HepG2 (cell line): Measurements from ENCODE around the gene CCDC7. TPM values are rescaled to one million over a fixed set of nuclear protein-coding genes. Genes with fewer than 3 reads are reported as not detected.

Source experiments
- ATAC-seq: fragments of 200-7000 bp; cut with Tn5 transposase; 3 replicates; pipeline ENCODE4 v1.9.1; 2020; ENCODE audit warnings: mild to moderate bottlenecking, moderate library complexity
- BruUV-seq: library from RNA; stranded (reverse); fragments of 400-500 nt; replicated peaks from 2 replicates; lab custom pipeline; 2021; lab: Mats Ljungman, UMichigan
- CTCF ChIA-PET: fragments of 300-600 bp; formaldehyde crosslinking; extraction: SDS; loops from one replicate; lab custom pipeline; 2021; ENCODE audit warnings: low total read pairs, inconsistent platforms, low intra/inter-chr PET ratio; lab: Yijun Ruan, JAX
- POLR2A ChIA-PET: fragments of 350-600 bp; sonication (Branson Sonifier 250); formaldehyde crosslinking; loops from one replicate; lab custom pipeline; 2020; ENCODE audit warnings: antibody characterized with exemption, inconsistent platforms; lab: Yijun Ruan, JAX
- DNase-seq: peaks from one replicate; pipeline ENCODE4 v3.0.0-alpha.2; 2015; ENCODE audit warnings: low spot score
- FAIRE-seq: peaks from 3 replicates; lab custom pipeline; 2011; peaks lifted over from hg19 to GRCh38; lab: Jason Lieb, UNC
- H2AFZ ChIP-seq: one replicate; pipeline ENCODE4 v1.6.1; 2011; ENCODE audit warnings: low read length, inconsistent platforms
- H3K27ac ChIP-seq: fragments of 300-600 bp; 3 replicates; pipeline ENCODE4 v1.8.0; 2011; ENCODE audit warnings: mixed run types, mild to moderate bottlenecking, mixed read lengths, low read length, inconsistent platforms; ENCODE audit not compliant: insufficient read depth; ENCODE audit errors: extremely low read length
- H3K27me3 ChIP-seq, 2 experiments: fragments of 200-600 bp in 1 of 2; 2 replicates in 1 of 2; 3 replicates in 1 of 2; pipeline versions ENCODE4 v1.6.0 to v1.8.0; 2011; ENCODE audit warnings: low read length in 2 of 2, mild to moderate bottlenecking in 2 of 2, moderate library complexity in 2 of 2, inconsistent platforms in 1 of 2; ENCODE audit not compliant: insufficient read depth in 2 of 2, control insufficient read depth in 1 of 2
- H3K36me3 ChIP-seq, 2 experiments: fragments of 200-600 bp in 1 of 2; replicated peaks in 1 of 2; 2 replicates in 1 of 2; 3 replicates in 1 of 2; pipeline versions ENCODE4 v1.5.1 to v1.8.0; 2011; ENCODE audit warnings: low read length in 2 of 2, inconsistent platforms in 1 of 2; ENCODE audit not compliant: insufficient read depth in 2 of 2, control insufficient read depth in 1 of 2
- H3K4me1 ChIP-seq: 2 replicates; pipeline ENCODE4 v1.5.1; 2012; ENCODE audit warnings: low read length, inconsistent platforms; ENCODE audit not compliant: insufficient read depth
- H3K4me2 ChIP-seq: 2 replicates; pipeline ENCODE4 v1.6.0; 2011; ENCODE audit warnings: low read depth, low read length, inconsistent platforms
- H3K4me3 ChIP-seq, 3 experiments: fragments of 200-600 bp in 1 of 3; sonication (generic), shearing (Covaris generic) in 1 of 3; replicated peaks in 1 of 3; 2 replicates each; pipeline ENCODE4 v1.5.1; 2011 to 2016; ENCODE audit warnings: low read length in 3 of 3, inconsistent platforms in 2 of 3, low read depth in 2 of 3, mild to moderate bottlenecking in 2 of 3, control low read depth in 1 of 3, mixed read lengths in 1 of 3; ENCODE audit not compliant: insufficient read depth in 1 of 3
- H3K79me2 ChIP-seq: one replicate; pipeline ENCODE4 v1.6.1; 2011; ENCODE audit warnings: low read length, inconsistent platforms; ENCODE audit not compliant: insufficient read depth
- H3K9ac ChIP-seq: 2 replicates; pipeline ENCODE4 v1.6.0; 2011; ENCODE audit warnings: mild to moderate bottlenecking, low read depth, low read length, inconsistent platforms; ENCODE audit not compliant: insufficient read depth
- H3K9me3 ChIP-seq: 2 replicates; pipeline ENCODE4 v1.5.1; 2012; ENCODE audit warnings: mild to moderate bottlenecking, low read length
- H4K20me1 ChIP-seq: 2 replicates; pipeline ENCODE4 v1.6.0; 2011; ENCODE audit warnings: inconsistent platforms, mild to moderate bottlenecking, low read length, moderate library complexity; ENCODE audit not compliant: insufficient read depth
- HNF1A ChIP-seq, 2 experiments: sonication (generic) in 1 of 2; formaldehyde crosslinking in 1 of 2; IDR thresholded peaks; 2 replicates each; pipeline versions ENCODE4 v1.4.0 to v1.6.1; 2016 to 2020; ENCODE audit warnings: borderline replicate concordance in 1 of 2, low read depth in 1 of 2, mild to moderate bottlenecking in 1 of 2, missing genetic modification reagents in 1 of 2
- HOXD1 ChIP-seq: sonication (generic); formaldehyde crosslinking; IDR thresholded peaks from 2 replicates; pipeline ENCODE4 v1.5.0; 2020; ENCODE audit warnings: missing genetic modification reagents
- LCORL ChIP-seq, 2 experiments: fragments of 450-650 bp in 1 of 2; sonication (generic) in 1 of 2; formaldehyde crosslinking in 1 of 2; IDR thresholded peaks; 2 replicates each; pipeline versions ENCODE4 v1.5.0 to v1.6.1; 2017 to 2020; ENCODE audit warnings: antibody characterized with exemption in 1 of 2, missing genetic modification reagents in 1 of 2
- ZBTB21 ChIP-seq: sonication (generic); formaldehyde crosslinking; IDR thresholded peaks from 2 replicates; pipeline ENCODE4 v1.4.0; 2020; ENCODE audit warnings: missing genetic modification reagents
- ZFP41 ChIP-seq: sonication (generic); formaldehyde crosslinking; IDR thresholded peaks from 2 replicates; pipeline ENCODE4 v1.4.0; 2020; ENCODE audit warnings: mild to moderate bottlenecking, missing genetic modification reagents, borderline replicate concordance
- ZFP91 ChIP-seq: sonication (generic); formaldehyde crosslinking; IDR thresholded peaks from 2 replicates; pipeline ENCODE4 v1.9.0; 2022; ENCODE audit warnings: missing genetic modification reagents, mild to moderate bottlenecking, borderline replicate concordance
- ZMAT5 ChIP-seq: sonication (generic); formaldehyde crosslinking; IDR thresholded peaks from 2 replicates; pipeline ENCODE4 v1.5.0; 2020; ENCODE audit warnings: mild to moderate bottlenecking, low read depth, missing genetic modification reagents, borderline replicate concordance
- ZNF20 ChIP-seq: sonication (generic); formaldehyde crosslinking; IDR thresholded peaks from 2 replicates; pipeline ENCODE4 v1.4.0; 2020; ENCODE audit warnings: mild to moderate bottlenecking, moderate library complexity, missing genetic modification reagents
- ZNF501 ChIP-seq: sonication (generic); formaldehyde crosslinking; IDR thresholded peaks from 2 replicates; pipeline ENCODE4 v1.5.1; 2020; ENCODE audit warnings: mild to moderate bottlenecking, moderate library complexity, missing genetic modification reagents
- ZNF713 ChIP-seq: sonication (generic); formaldehyde crosslinking; IDR thresholded peaks from 2 replicates; pipeline ENCODE4 v1.4.0; 2020; ENCODE audit warnings: mild to moderate bottlenecking, missing genetic modification reagents
- WGBS: methylation state at CpG from one replicate; pipeline ENCODE4 v1.1.6; 2017; ENCODE audit warnings: low lambda C conversion rate; 5-methylcytosine and 5-hydroxymethylcytosine counted together
- in situ Hi-C: cut with HindIII; loops from 2 replicates; pipeline ENCODE4 v1.10.0; 2017; ENCODE audit warnings: low pct_unique_long_range_greater_than_20kb; ENCODE audit not compliant: extremely low pct_ligation_motif_present
- intact Hi-C: fragments of 100-400 bp; cut with micrococcal nuclease; formaldehyde crosslinking; loops from one replicate; pipeline ENCODE4 v1.10.0; 2022; ENCODE audit not compliant: unreplicated experiment
- polyA plus RNA-seq, 8 experiments: library from polyadenylated mRNA; depleted of rRNA in 3 of 8; stranded (reverse) in 7 of 8; unstranded in 1 of 8; fragments of >200 nt; fragmentation: Illumina TruSeq in 4 of 8; extraction: Trizol in 4 of 8; gene quantifications; 2 replicates each; pipeline versions ENCODE4 v1.2.1 to v1.2.3, GENCODE V29; 2011 to 2016; ENCODE audit warnings: low read depth in 4 of 8, missing spikeins in 1 of 8, mixed read lengths in 1 of 8; ENCODE audit not compliant: insufficient read depth in 1 of 8
- total RNA-seq, 5 experiments: library from RNA; depleted of rRNA; stranded (reverse); fragments of >200 nt; fragmentation: Illumina TruSeq; extraction: Trizol; gene quantifications; 2 replicates each; pipeline ENCODE4 v1.2.3, GENCODE V29; 2016; ENCODE audit warnings: low read depth in 1 of 5

Gene CCDC7
- total and polyA plus RNA-seq, 2 of the 13 experiments (the other 11 are each of a cell fraction or from before 2014, with no cell fraction given): 0.40 to 1.8 TPM

- 40% methylated on average over 1 of the region's 1 CpG for WGBS
Observed at GRCh38 chr10:32459051-32459698, 13.2 kb downstream of the CCDC7 start.

GRCh38 chr10:32461203-32461602, 15.3 kb downstream of the CCDC7 start:
- ChIA-PET CTCF (no interaction called here), POLR2A (no interaction called here)
- intact Hi-C loops: no loop called here
- Histone ChIP-seq H3K36me3 (no peaks in the 10 kb centered on the region), H3K4me2 (no peak overlapping the region), H3K4me1 (no peaks in the 10 kb centered on the region), H3K9me3 (no peaks in the 10 kb centered on the region), H3K9ac (no peak overlapping the region), H4K20me1 (no peaks in the 10 kb centered on the region), H3K27me3 (no peaks in the 10 kb centered on the region), H2AFZ (no peak overlapping the region), H3K4me3 (no peak overlapping the region), H3K79me2 (no peaks in the 10 kb centered on the region), H3K27ac (no peak overlapping the region)
- WGBS: 49% methylated on average over 1 of the region's 1 CpG
- in situ Hi-C loops: no loop called here
- TF ChIP-seq LCORL (IDR thresholded peaks at IDR 0.05): no peak
- TF ChIP-seq LCORL (CRISPR knock-in tag; IDR thresholded peaks at IDR 0.05): no peak
- no peak for TF ChIP-seq ZMAT5 (CRISPR knock-in tag)
- no peak for TF ChIP-seq ZNF713 (CRISPR knock-in tag)
- no peak for TF ChIP-seq HOXD1 (CRISPR knock-in tag)
- no peak for TF ChIP-seq ZNF20
- TF ChIP-seq ZNF501 (CRISPR knock-in tag): no peak
- no peak for TF ChIP-seq HNF1A (IDR thresholded peaks at IDR 0.05; ENCODE audit: low read depth)
- no peak for TF ChIP-seq HNF1A (CRISPR knock-in tag; IDR thresholded peaks at IDR 0.05; ENCODE audit: borderline replicate concordance)
- FAIRE-seq: no peak
- BruUV-seq: no TSS peak
- no peak for DNase-seq
- no peak for ATAC-seq

More at GRCh38 chr10:32459051-32459698, 13.2 kb downstream of the CCDC7 start:
- Histone ChIP-seq H3K79me2 (no peaks in the 10 kb centered on the region), H2AFZ (no peak overlapping the region), H4K20me1 (no peaks in the 10 kb centered on the region), H3K9ac (no peak overlapping the region), H3K4me1 (no peaks in the 10 kb centered on the region), H3K36me3 (no peaks in the 10 kb centered on the region), H3K27me3 (no peaks in the 10 kb centered on the region), H3K27ac (no peak overlapping the region), H3K4me3 (no peak overlapping the region), H3K9me3 (no peaks in the 10 kb centered on the region), H3K4me2 (no peak overlapping the region)
- POLR2A ChIA-PET: no interaction called here
- TF ChIP-seq ZBTB21 (CRISPR knock-in tag) (no peak), ZFP91 (CRISPR knock-in tag) (no peak), ZFP41 (no peak)
- FAIRE-seq (no peak), ATAC-seq (no peak), DNase-seq (no peak)
- no TSS peak for BruUV-seq
- intact Hi-C loops: no loop called here
- CTCF ChIA-PET: no interaction called here
- in situ Hi-C loops: no loop called here
